Measurements from ENCODE around the gene NCOA7. TPM values are rescaled to one million over a fixed set of nuclear protein-coding genes. Genes with fewer than 3 reads are reported as not detected.

Gene NCOA7
- total and polyA plus RNA-seq, 10 of the 15 experiments (the other 5 are each of a cell fraction or from before 2014, with no cell fraction given) = 18.9 to 50.3 (median 34.2) TPM

GRCh38 chr6:125910527-125910926, 119.8 kb downstream of the NCOA7 start (continued):
- TF ChIP-seq REST (IDR thresholded peaks at IDR 0.05; ENCODE audit: low read depth, low read length) (no peak), FOS (IDR thresholded peaks at IDR 0.05; ENCODE audit: borderline replicate concordance, extremely low read depth, insufficient read length) (no peak), MTA2 (IDR thresholded peaks at IDR 0.05; ENCODE audit: low read depth) (peak; percentile 74), CEBPB (IDR thresholded peaks at IDR 0.05; ENCODE audit: borderline replicate concordance in 1 of 2, low read depth in 2 of 2, low read length in 2 of 2) (no peak), NKRF (conservative IDR thresholded peaks at IDR 0.05) (no peak), ZBTB11 (CRISPR knock-in tag; IDR thresholded peaks at IDR 0.05) (no peak), KAT2A (conservative IDR thresholded peaks at IDR 0.05; ENCODE audit: control insufficient read depth, low read depth, low read length) (no peak), JUND (IDR thresholded peaks at IDR 0.05; ENCODE audit: low read depth, low read length) (peak; percentile 80), SRF (IDR thresholded peaks at IDR 0.05; ENCODE audit: low read depth in 2 of 2, low read length in 2 of 2) (no peak), EP300 (IDR thresholded peaks at IDR 0.05; ENCODE audit: borderline replicate concordance in 1 of 2, control insufficient read depth in 1 of 2, low read depth in 2 of 2, low read length in 2 of 2) (peak; percentile 78 to 95), STAT1 (conservative IDR thresholded peaks at IDR 0.05) (no peak), RBBP5 (conservative IDR thresholded peaks at IDR 0.05) (no peak), ZNF384 (IDR thresholded peaks at IDR 0.05; ENCODE audit: borderline replicate concordance, low read depth, low read length) (no peak), JUNB (IDR thresholded peaks at IDR 0.05) (peak; percentile 91), SKIL (IDR thresholded peaks at IDR 0.05; ENCODE audit: low read depth, poor library complexity, severe bottlenecking) (peak; percentile 49), ATF7 (IDR thresholded peaks at IDR 0.05; ENCODE audit: low read depth) (peak; percentile 65; the same call in 1 of the 2 replicates), BHLHE40 (IDR thresholded peaks at IDR 0.05; ENCODE audit: borderline replicate concordance in 1 of 2, low read depth in 2 of 2, low read length in 1 of 2) (peak; percentile 44 to 56; a peak in 3 of 4 replicates), CHD2 (IDR thresholded peaks at IDR 0.05; ENCODE audit: borderline replicate concordance, low read depth, low read length) (no peak), RAD51 (IDR thresholded peaks at IDR 0.05) (peak; percentile 45)

All from GM12878 (cell line).